SK-N-SH treated with all-trans-retinoic acid at 6 μM for 48 hours (cell line): ENCODE data around the gene PATE1.

Experiments used
- ATAC-seq: fragments of 200-7000 bp; cut with Tn5 transposase; 3 replicates; pipeline ENCODE4 v1.9.1; 2020; ENCODE audit warnings: mild to moderate bottlenecking, moderate library complexity
- ARNTL ChIP-seq: fragments of 450-650 bp; formaldehyde crosslinking; IDR thresholded peaks from 2 replicates; pipeline ENCODE4 v1.5.0; 2020; ENCODE audit warnings: low read depth, mild to moderate bottlenecking, moderate library complexity, borderline replicate concordance
- BACH2 ChIP-seq: fragments of 250-450 bp; sonication (Bioruptor Pico); IDR thresholded peaks from 2 replicates; pipeline ENCODE4 v1.9.0; 2021; ENCODE audit warnings: mild to moderate bottlenecking, borderline replicate concordance
- CREB5 ChIP-seq: fragments of 250-450 bp; sonication (Bioruptor Pico); IDR thresholded peaks from 2 replicates; pipeline ENCODE4 v1.5.1; 2020; ENCODE audit warnings: low read depth, mild to moderate bottlenecking, moderate library complexity
- CSDC2 ChIP-seq: fragments of 250-450 bp; sonication (Bioruptor Pico); IDR thresholded peaks from 2 replicates; pipeline ENCODE4 v1.5.0; 2020; ENCODE audit warnings: mild to moderate bottlenecking, moderate library complexity
- CSRNP3 ChIP-seq: fragments of 250-450 bp; sonication (Bioruptor Pico); IDR thresholded peaks from 2 replicates; pipeline ENCODE4 v1.5.1; 2021; ENCODE audit warnings: mild to moderate bottlenecking, moderate library complexity
- ESRRG ChIP-seq: fragments of 250-450 bp; sonication (Bioruptor Pico); IDR thresholded peaks from 2 replicates; pipeline ENCODE4 v1.6.1; 2021; ENCODE audit warnings: mild to moderate bottlenecking
- ISL1 ChIP-seq: fragments of 250-450 bp; sonication (Bioruptor Pico); IDR thresholded peaks from 2 replicates; pipeline ENCODE4 v2.1.2; 2022; ENCODE audit warnings: mild to moderate bottlenecking, moderate library complexity
- OSR1 ChIP-seq: fragments of 250-450 bp; sonication (Bioruptor Pico); IDR thresholded peaks from 2 replicates; pipeline ENCODE4 v1.8.0; 2022; ENCODE audit warnings: moderate library complexity, mild to moderate bottlenecking, inconsistent platforms
- PATZ1 ChIP-seq: fragments of 250-450 bp; sonication (Bioruptor Pico); IDR thresholded peaks from 2 replicates; pipeline ENCODE4 v1.8.0; 2020; ENCODE audit warnings: mild to moderate bottlenecking, moderate library complexity, borderline replicate concordance
- POU6F1 ChIP-seq: fragments of 250-450 bp; sonication (Bioruptor Pico); IDR thresholded peaks from 2 replicates; pipeline ENCODE4 v1.8.0; 2021; ENCODE audit warnings: low read depth, mild to moderate bottlenecking, moderate library complexity, borderline replicate concordance
- PPARA ChIP-seq: fragments of 250-450 bp; sonication (Bioruptor Pico); IDR thresholded peaks from 2 replicates; pipeline ENCODE4 v1.5.0; 2020; ENCODE audit warnings: mild to moderate bottlenecking, borderline replicate concordance
- RARB ChIP-seq: fragments of 250-450 bp; sonication (Bioruptor Pico); IDR thresholded peaks from 2 replicates; pipeline ENCODE4 v1.8.0; 2021; ENCODE audit warnings: mild to moderate bottlenecking, moderate library complexity
- SNAI2 ChIP-seq: fragments of 250-450 bp; sonication (Bioruptor Pico); IDR thresholded peaks from 2 replicates; pipeline ENCODE4 v1.5.0; 2020; ENCODE audit warnings: mild to moderate bottlenecking, moderate library complexity
- TOX ChIP-seq: fragments of 250-450 bp; sonication (Bioruptor Pico); IDR thresholded peaks from 2 replicates; pipeline ENCODE4 v1.8.0; 2021; ENCODE audit warnings: mild to moderate bottlenecking, moderate library complexity, borderline replicate concordance
- ZC3H10 ChIP-seq: fragments of 250-450 bp; sonication (Bioruptor Pico); IDR thresholded peaks from 2 replicates; pipeline ENCODE4 v1.5.1; 2021; ENCODE audit warnings: mild to moderate bottlenecking, moderate library complexity
- ZFP3 ChIP-seq: fragments of 250-450 bp; sonication (Bioruptor Pico); IDR thresholded peaks from 2 replicates; pipeline ENCODE4 v1.5.0; 2020; ENCODE audit warnings: mild to moderate bottlenecking, moderate library complexity
- ZFP30 ChIP-seq: fragments of 450-650 bp; formaldehyde crosslinking; IDR thresholded peaks from 2 replicates; pipeline ENCODE4 v1.5.0; 2022; ENCODE audit warnings: mild to moderate bottlenecking, moderate library complexity
- ZNF8 ChIP-seq: fragments of 450-650 bp; formaldehyde crosslinking; IDR thresholded peaks from 2 replicates; pipeline ENCODE4 v1.5.0; 2020; ENCODE audit warnings: mild to moderate bottlenecking, moderate library complexity

Gene PATE1

GRCh38 chr11:125743681-125744080 lies 2.4 kb upstream of the PATE1 start:
- TF ChIP-seq PATZ1 (CRISPR knock-in tag) (no peak), ZFP3 (CRISPR knock-in tag) (no peak), POU6F1 (CRISPR knock-in tag) (no peak), ZNF8 (CRISPR knock-in tag) (no peak), ARNTL (CRISPR knock-in tag) (no peak), SNAI2 (CRISPR knock-in tag) (no peak), ZFP30 (CRISPR knock-in tag) (no peak), CSRNP3 (no peak), BACH2 (no peak), CREB5 (no peak), CSDC2 (CRISPR knock-in tag) (no peak), ESRRG (no peak), ISL1 (CRISPR knock-in tag) (no peak), TOX (CRISPR knock-in tag) (no peak)
- ATAC-seq = no peak

GRCh38 chr11:125750629-125751028 lies 4.5 kb downstream of the PATE1 start:
- no peak for TF ChIP-seq ZFP3 (CRISPR knock-in tag)
- TF ChIP-seq PATZ1 (CRISPR knock-in tag) = no peak
- no peak for TF ChIP-seq BACH2
- TF ChIP-seq ZC3H10 (CRISPR knock-in tag) = no peak
- no peak for TF ChIP-seq RARB
- no peak for TF ChIP-seq OSR1 (CRISPR knock-in tag)
- no peak for TF ChIP-seq ISL1 (CRISPR knock-in tag)
- TF ChIP-seq POU6F1 (CRISPR knock-in tag) = no peak
- TF ChIP-seq SNAI2 (CRISPR knock-in tag) = no peak
- TF ChIP-seq PPARA (CRISPR knock-in tag) = no peak
- TF ChIP-seq CSRNP3 = no peak
- ATAC-seq = no peak

- no peak for ATAC-seq
Observed at GRCh38 chr11:125756050-125756449, 10.0 kb downstream of the PATE1 start.

More at GRCh38 chr11:125756050-125756449, 10.0 kb downstream of the PATE1 start:
- TF ChIP-seq ZFP30 (CRISPR knock-in tag) = no peak
- TF ChIP-seq ZFP3 (CRISPR knock-in tag) = no peak
- TF ChIP-seq OSR1 (CRISPR knock-in tag) = no peak
- TF ChIP-seq TOX (CRISPR knock-in tag) = no peak
- TF ChIP-seq, all 23 proteins: peak for 0
